HG03108 (cell line): Measurements from ENCODE around the gene RIOK1.
"Not testable (repeated sequence)": the region's sequence is repeated elsewhere in the genome, so short reads cannot be mapped to it uniquely, and the experiment has no call there.

Experiments used
- ATAC-seq: cut with Tn5 transposase; IDR thresholded peaks from one replicate; pipeline ENCODE4 v1.9.1; 2021; ENCODE audit warnings: moderate library complexity; ENCODE audit not compliant: unreplicated experiment

Gene RIOK1

GRCh38 chr6:7439228-7439627 is 49.6 kb downstream of the RIOK1 start:
- ATAC-seq: no peak

GRCh38 chr6:7440476-7440875 is 50.9 kb downstream of the RIOK1 start:
- no peak for ATAC-seq

GRCh38 chr6:7441048-7441775 is 51.6 kb downstream of the RIOK1 start:
- no peak for ATAC-seq

- ATAC-seq: no peak
Measured at GRCh38 chr6:7442467-7442866, 52.9 kb downstream of the RIOK1 start.

GRCh38 chr6:7445101-7445500 is 55.5 kb downstream of the RIOK1 start:
- ATAC-seq: no peak

GRCh38 chr6:7445885-7446461 is 56.4 kb downstream of the RIOK1 start:
- no peak for ATAC-seq

- ATAC-seq: no peak
Measured at GRCh38 chr6:7446619-7447325, 57.2 kb downstream of the RIOK1 start.

GRCh38 chr6:7448232-7448631 is 58.6 kb downstream of the RIOK1 start:
- ATAC-seq: no peak

- ATAC-seq: no peak
Measured at GRCh38 chr6:7449018-7449417, 59.4 kb downstream of the RIOK1 start.

- ATAC-seq: no peak
Measured at GRCh38 chr6:7451326-7451725, 61.7 kb downstream of the RIOK1 start.

GRCh38 chr6:7452898-7453297 is 63.3 kb downstream of the RIOK1 start:
- ATAC-seq: no peak

GRCh38 chr6:7454696-7455358 is 65.2 kb downstream of the RIOK1 start:
- no peak for ATAC-seq

GRCh38 chr6:7456302-7456701 is 66.7 kb downstream of the RIOK1 start:
- not testable (repeated sequence) for ATAC-seq

- ATAC-seq: no peak
Measured at GRCh38 chr6:7461416-7461815, 71.8 kb downstream of the RIOK1 start.

- ATAC-seq: no peak
Measured at GRCh38 chr6:7463785-7464184, 74.2 kb downstream of the RIOK1 start.

- no peak for ATAC-seq
Measured at GRCh38 chr6:7467007-7467897, 77.6 kb downstream of the RIOK1 start.
